DOHH2 (cell line): Measurements from ENCODE around the gene NOD1.
"Not testable (repeated sequence)": the region's sequence is repeated elsewhere in the genome, so short reads cannot be mapped to it uniquely, and the experiment has no call there.

Source experiments
- H3F3A ChIP-seq: fragments of 200-600 bp; sonication (generic), shearing (Covaris generic); 2 replicates; pipeline ENCODE4 v1.6.0; 2016; ENCODE audit warnings: antibody characterized with exemption, mild to moderate bottlenecking; ENCODE audit not compliant: control insufficient read depth, insufficient read depth
- H3K27ac ChIP-seq: fragments of 200-600 bp; sonication (generic); 2 replicates; pipeline ENCODE4 v1.5.1; 2014; ENCODE audit warnings: low read depth, mild to moderate bottlenecking, low read length, moderate library complexity
- H3K27me3 ChIP-seq: fragments of 200-600 bp; sonication (generic); 2 replicates; pipeline ENCODE4 v1.6.1; 2014; ENCODE audit warnings: mild to moderate bottlenecking, low read length, mixed read lengths; ENCODE audit not compliant: control insufficient read depth
- H3K36me3 ChIP-seq: fragments of 200-600 bp; sonication (generic); 2 replicates; pipeline ENCODE4 v1.6.1; 2014; ENCODE audit warnings: mild to moderate bottlenecking, low read length, moderate library complexity, mixed read lengths; ENCODE audit not compliant: control insufficient read depth
- H3K4me1 ChIP-seq: fragments of 200-600 bp; sonication (generic); 2 replicates; pipeline ENCODE4 v1.6.1; 2014; ENCODE audit warnings: mild to moderate bottlenecking, low read length, mixed read lengths; ENCODE audit not compliant: control insufficient read depth
- H3K4me2 ChIP-seq: fragments of 200-600 bp; sonication (generic); 2 replicates; pipeline ENCODE4 v1.6.0; 2014; ENCODE audit warnings: mild to moderate bottlenecking, low read length, moderate library complexity
- H3K4me3 ChIP-seq: fragments of 200-600 bp; sonication (generic); 2 replicates; pipeline ENCODE4 v1.5.1; 2014; ENCODE audit warnings: mild to moderate bottlenecking, low read length, mixed read lengths
- H3K79me2 ChIP-seq: fragments of 200-600 bp; sonication (generic); 2 replicates; pipeline ENCODE4 v1.6.1; 2014; ENCODE audit warnings: mild to moderate bottlenecking, low read length, mixed read lengths; ENCODE audit not compliant: control insufficient read depth
- H3K9me2 ChIP-seq: fragments of 200-600 bp; sonication (generic); replicated peaks from 2 replicates; pipeline ENCODE4 v1.6.1; 2014; ENCODE audit warnings: mild to moderate bottlenecking, low read length, mixed read lengths; ENCODE audit not compliant: control insufficient read depth
- H3K9me3 ChIP-seq: fragments of 200-600 bp; sonication (generic); 2 replicates; pipeline ENCODE4 v1.6.1; 2014; ENCODE audit warnings: antibody characterized with exemption, low read length, mixed read lengths; ENCODE audit not compliant: control insufficient read depth, insufficient read depth
- H4K20me1 ChIP-seq: fragments of 200-600 bp; sonication (generic); 2 replicates; pipeline ENCODE4 v1.6.0; 2014; ENCODE audit warnings: low read depth, mild to moderate bottlenecking, antibody characterized with exemption, low read length, moderate library complexity; ENCODE audit not compliant: control insufficient read depth, insufficient read depth
- CTCF ChIP-seq: fragments of 200-600 bp; sonication (generic); IDR thresholded peaks from one replicate; pipeline ENCODE4 v1.5.1; 2014; ENCODE audit warnings: antibody characterized with exemption, mild to moderate bottlenecking, low read depth, low read length; ENCODE audit not compliant: poor library complexity, severe bottlenecking
- EZH2phosphoT487 ChIP-seq: fragments of 200-600 bp; sonication (generic); IDR thresholded peaks from 2 replicates; pipeline ENCODE4 v1.6.1; 2017; ENCODE audit warnings: borderline replicate concordance, mild to moderate bottlenecking, antibody characterized with exemption, low read length, moderate library complexity, mixed read lengths

NOD1 gene

GRCh38 chr7:30382607-30383006, 96.0 kb downstream of the NOD1 start:
- Histone ChIP-seq H3K27ac (no peak overlapping the region), H3K36me3 (no peaks in the 10 kb centered on the region), H3F3A (no peaks in the 10 kb centered on the region), H3K4me1 (no peaks in the 10 kb centered on the region), H3K9me3 (no peaks in the 10 kb centered on the region), H3K9me2 (no peaks in the 10 kb centered on the region), H3K4me2 (no peak overlapping the region), H4K20me1 (no peaks in the 10 kb centered on the region), H3K4me3 (no peak overlapping the region), H3K27me3 (no peaks in the 10 kb centered on the region), H3K79me2 (no peaks in the 10 kb centered on the region)
- TF ChIP-seq CTCF (no peak), EZH2phosphoT487 (no peak)

DNA sequence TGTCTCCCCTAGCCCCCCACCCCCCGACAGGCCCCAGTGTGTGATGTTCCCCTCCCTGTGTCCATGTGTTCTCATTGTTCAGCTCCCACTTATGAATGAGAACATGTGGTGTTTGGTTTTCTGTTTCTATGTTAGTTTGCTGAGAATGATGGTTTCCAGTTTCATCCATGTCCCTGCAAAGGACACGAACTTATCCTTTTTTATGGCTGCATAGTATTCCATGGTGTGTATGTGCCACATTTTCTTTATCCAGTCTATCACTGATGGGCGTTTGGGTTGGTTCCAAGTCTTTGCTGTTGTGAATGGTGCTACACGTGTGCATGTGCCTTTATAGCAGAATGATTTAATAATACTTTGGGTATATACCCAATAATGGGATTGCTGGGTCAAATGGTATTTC, 97.8 kb downstream of the NOD1 start:
- not testable (repeated sequence) for H3K4me2 ChIP-seq, H3K9me3 ChIP-seq, H3K4me1 ChIP-seq, H3K27me3 ChIP-seq, H3F3A ChIP-seq, H3K36me3 ChIP-seq, H3K79me2 ChIP-seq, H3K27ac ChIP-seq, H4K20me1 ChIP-seq, H3K4me3 ChIP-seq, H3K9me2 ChIP-seq

DNA sequence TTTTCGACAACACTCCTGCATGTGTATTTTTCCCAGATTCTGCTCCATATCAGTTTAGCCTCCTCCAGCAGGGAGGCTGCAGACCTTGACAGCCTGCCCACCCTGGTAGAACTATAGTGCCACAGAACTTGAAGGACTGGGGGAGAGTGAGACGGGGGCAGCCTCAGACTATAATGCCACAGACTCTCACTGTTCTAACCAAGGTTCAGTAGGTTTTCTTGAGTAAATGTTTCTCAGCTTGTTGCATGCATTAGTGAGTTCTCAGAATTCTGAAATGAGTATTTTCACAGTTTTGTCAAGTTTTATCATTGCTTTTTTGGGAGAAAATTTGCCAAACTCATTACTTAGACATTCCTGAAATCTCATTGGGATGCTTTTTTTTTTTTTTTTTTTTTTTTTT, 98.3 kb downstream of the NOD1 start:
- Histone ChIP-seq H3K9me3 (no peaks in the 10 kb centered on the region), H3K27ac (no peak overlapping the region), H3K4me1 (no peaks in the 10 kb centered on the region), H3F3A (no peaks in the 10 kb centered on the region), H3K4me3 (no peak overlapping the region), H4K20me1 (no peaks in the 10 kb centered on the region), H3K27me3 (no peaks in the 10 kb centered on the region), H3K79me2 (no peaks in the 10 kb centered on the region), H3K36me3 (no peaks in the 10 kb centered on the region), H3K4me2 (no peak overlapping the region), H3K9me2 (no peaks in the 10 kb centered on the region)
- TF ChIP-seq CTCF (no peak), EZH2phosphoT487 (no peak)

- no peaks in the 10 kb centered on the region for H3K9me2 ChIP-seq
- no peak overlapping the region for H3K27ac ChIP-seq
- H3K9me3 ChIP-seq, result no peaks in the 10 kb centered on the region
- no peak for TF ChIP-seq CTCF
- no peak for TF ChIP-seq EZH2phosphoT487
- no peaks in the 10 kb centered on the region for H3K27me3 ChIP-seq
- H3F3A ChIP-seq, result no peaks in the 10 kb centered on the region
- H3K79me2 ChIP-seq, result no peaks in the 10 kb centered on the region
- H3K4me2 ChIP-seq, result no peak overlapping the region
- H3K36me3 ChIP-seq, result no peaks in the 10 kb centered on the region
- no peak overlapping the region for H3K4me3 ChIP-seq
- no peaks in the 10 kb centered on the region for H4K20me1 ChIP-seq
- no peaks in the 10 kb centered on the region for H3K4me1 ChIP-seq
Observed at GRCh38 chr7:30379741-30380140, 98.8 kb downstream of the NOD1 start.
